ENCODE measurements around the gene MTA1.

DNA sequence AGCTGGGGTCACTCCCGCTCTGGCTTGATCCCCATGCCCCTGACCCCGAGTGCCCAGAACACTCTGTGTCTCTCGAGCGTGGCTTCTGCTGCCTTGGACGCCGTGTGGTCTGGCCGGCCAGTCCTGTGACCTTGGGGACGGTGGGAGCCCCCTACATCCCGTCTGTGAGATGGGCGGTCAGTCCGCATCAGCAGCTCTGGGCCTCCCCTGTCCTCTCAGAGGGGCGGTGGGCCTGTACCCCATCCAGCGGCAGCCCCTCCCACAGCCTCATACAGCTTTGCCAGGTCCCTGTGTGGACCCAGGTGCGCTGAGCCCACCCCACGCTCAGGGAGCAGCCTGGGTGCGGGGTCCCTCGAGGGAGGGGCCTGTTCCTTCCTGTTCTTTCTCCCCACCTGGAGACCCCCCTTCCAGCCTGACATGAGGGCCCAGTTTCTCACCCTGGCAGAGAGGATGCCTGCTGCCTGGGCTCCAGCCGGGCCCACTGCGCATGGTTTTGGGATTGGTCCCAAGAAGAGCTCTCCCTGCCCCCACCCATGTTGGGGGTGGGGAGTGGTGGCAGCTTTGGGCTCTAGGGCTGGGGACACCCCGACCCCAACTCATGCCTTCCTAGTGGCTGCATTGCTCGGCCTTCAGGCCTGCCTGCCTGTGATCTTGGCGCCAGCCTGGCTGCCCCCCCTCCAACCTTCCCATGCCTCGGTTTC, 1.5 kb downstream of the MTA1 start:
- TF ChIP-seq, protein P1, sequence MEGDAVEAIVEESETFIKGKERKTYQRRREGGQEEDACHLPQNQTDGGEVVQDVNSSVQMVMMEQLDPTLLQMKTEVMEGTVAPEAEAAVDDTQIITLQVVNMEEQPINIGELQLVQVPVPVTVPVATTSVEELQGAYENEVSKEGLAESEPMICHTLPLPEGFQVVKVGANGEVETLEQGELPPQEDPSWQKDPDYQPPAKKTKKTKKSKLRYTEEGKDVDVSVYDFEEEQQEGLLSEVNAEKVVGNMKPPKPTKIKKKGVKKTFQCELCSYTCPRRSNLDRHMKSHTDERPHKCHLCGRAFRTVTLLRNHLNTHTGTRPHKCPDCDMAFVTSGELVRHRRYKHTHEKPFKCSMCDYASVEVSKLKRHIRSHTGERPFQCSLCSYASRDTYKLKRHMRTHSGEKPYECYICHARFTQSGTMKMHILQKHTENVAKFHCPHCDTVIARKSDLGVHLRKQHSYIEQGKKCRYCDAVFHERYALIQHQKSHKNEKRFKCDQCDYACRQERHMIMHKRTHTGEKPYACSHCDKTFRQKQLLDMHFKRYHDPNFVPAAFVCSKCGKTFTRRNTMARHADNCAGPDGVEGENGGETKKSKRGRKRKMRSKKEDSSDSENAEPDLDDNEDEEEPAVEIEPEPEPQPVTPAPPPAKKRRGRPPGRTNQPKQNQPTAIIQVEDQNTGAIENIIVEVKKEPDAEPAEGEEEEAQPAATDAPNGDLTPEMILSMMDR (conservative IDR thresholded peaks at IDR 0.05; ENCODE audit: low read length), result no peak
- TF ChIP-seq EZH2phosphoT487 (IDR thresholded peaks at IDR 0.05; ENCODE audit: borderline replicate concordance, low read depth, low read length), result no peak

Data from OCI-LY7 (cell line).